OCI-LY3 (cell line): Measurements from ENCODE around the gene FUT8.
"Not testable (repeated sequence)": the region's sequence is repeated elsewhere in the genome, so short reads cannot be mapped to it uniquely, and the experiment has no call there.

Source experiments
- H2AFZ ChIP-seq: fragments of 200-600, 300-600 bp; shearing (Covaris generic); 2 replicates; pipeline ENCODE4 v1.6.0; 2014; ENCODE audit warnings: antibody characterized with exemption, low read depth, low read length
- H3K27ac ChIP-seq: fragments of 200-600, 300-600 bp; sonication (generic); 2 replicates; pipeline ENCODE4 v1.5.1; 2014; ENCODE audit warnings: mild to moderate bottlenecking, low read length, moderate library complexity, mixed read lengths
- H3K27me3 ChIP-seq: fragments of 200-600, 300-600 bp; sonication (generic); 2 replicates; pipeline ENCODE4 v1.6.1; 2014; ENCODE audit warnings: low read depth, low read length, mixed read lengths
- H3K36me3 ChIP-seq: fragments of 200-600, 300-600 bp; sonication (generic); replicated peaks from 2 replicates; pipeline ENCODE3; 2014; ENCODE audit warnings: low read depth, low read length, mixed read lengths
- H3K4me1 ChIP-seq: fragments of 300-600, 200-600 bp; sonication (generic); 2 replicates; pipeline ENCODE4 v1.6.1; 2014; ENCODE audit warnings: low read length, mixed read lengths
- H3K4me2 ChIP-seq: fragments of 200-600, 300-600 bp; sonication (generic); 2 replicates; pipeline ENCODE4 v1.6.1; 2014; ENCODE audit warnings: low read length, mixed read lengths
- H3K4me3 ChIP-seq: fragments of 300-600, 200-600 bp; sonication (generic); 2 replicates; pipeline ENCODE4 v1.5.1; 2014; ENCODE audit warnings: antibody characterized with exemption, mild to moderate bottlenecking, low read length, moderate library complexity
- H3K79me2 ChIP-seq: fragments of 300-600, 200-600 bp; shearing (Covaris generic); 2 replicates; pipeline ENCODE4 v1.6.1; 2014; ENCODE audit warnings: mild to moderate bottlenecking, low read length, mixed read lengths
- H3K9ac ChIP-seq: fragments of 300-600, 200-600 bp; shearing (Covaris generic); 2 replicates; pipeline ENCODE4 v1.6.0; 2014; ENCODE audit warnings: mild to moderate bottlenecking, low read length, moderate library complexity
- H3K9me3 ChIP-seq: fragments of 200-600, 300-600 bp; shearing (Covaris generic); 2 replicates; pipeline ENCODE4 v1.6.1; 2014; ENCODE audit warnings: low read length, mixed read lengths; ENCODE audit not compliant: insufficient read depth
- H4K20me1 ChIP-seq: fragments of 200-600, 300-600 bp; sonication (generic); 2 replicates; pipeline ENCODE4 v1.6.1; 2016; ENCODE audit warnings: low read length, mixed read lengths; ENCODE audit not compliant: insufficient read depth
- CTCF ChIP-seq: fragments of 200-600, 300-600 bp; sonication (generic); IDR thresholded peaks from 2 replicates; pipeline ENCODE4 v1.5.1; 2014; ENCODE audit warnings: antibody characterized with exemption, low read length, low read depth
- EZH2phosphoT487 ChIP-seq: fragments of 200-600 bp; shearing (Covaris generic); IDR thresholded peaks from 2 replicates; pipeline ENCODE4 v1.6.1; 2018; ENCODE audit warnings: antibody characterized with exemption, mixed run types, low read depth

Gene FUT8

GRCh38 chr14:65709576-65709975 is 297.0 kb downstream of the FUT8 start:
- TF ChIP-seq CTCF = no peak
- TF ChIP-seq EZH2phosphoT487 = no peak
- no peaks in the 10 kb centered on the region for H3K27me3 ChIP-seq
- H3K4me1 ChIP-seq = peaks cover 10% of the 10 kb centered on the region
- H3K27ac ChIP-seq = no peak overlapping the region
- no peak overlapping the region for H3K4me2 ChIP-seq
- H3K36me3 ChIP-seq = no peaks in the 10 kb centered on the region
- H3K79me2 ChIP-seq = no peaks in the 10 kb centered on the region
- H3K4me3 ChIP-seq = no peak overlapping the region
- H3K9me3 ChIP-seq = no peaks in the 10 kb centered on the region
- no peaks in the 10 kb centered on the region for H4K20me1 ChIP-seq
- H3K9ac ChIP-seq = no peak overlapping the region
- H2AFZ ChIP-seq = no peak overlapping the region

- not testable (repeated sequence) for H3K27ac ChIP-seq, H2AFZ ChIP-seq, H3K9ac ChIP-seq, H3K36me3 ChIP-seq, H4K20me1 ChIP-seq, H3K4me1 ChIP-seq, H3K27me3 ChIP-seq, H3K4me3 ChIP-seq, H3K9me3 ChIP-seq, H3K79me2 ChIP-seq, H3K4me2 ChIP-seq
Observed at GRCh38 chr14:65716813-65717212, 304.3 kb downstream of the FUT8 start.

GRCh38 chr14:65717384-65717915 is 304.9 kb downstream of the FUT8 start:
- not testable (repeated sequence) for H3K4me1 ChIP-seq, H4K20me1 ChIP-seq, H3K36me3 ChIP-seq, H3K79me2 ChIP-seq, H3K9ac ChIP-seq, H3K4me2 ChIP-seq, H3K4me3 ChIP-seq, H3K27me3 ChIP-seq, H3K27ac ChIP-seq, H3K9me3 ChIP-seq, H2AFZ ChIP-seq

GRCh38 chr14:65718629-65719028 is 306.1 kb downstream of the FUT8 start:
- TF ChIP-seq CTCF (no peak), EZH2phosphoT487 (no peak)
- Histone ChIP-seq H3K9me3 (0 out of 2 replicates have a peak, but pooled peaks cover 3% of the 10 kb centered on the region), H3K27me3 (no peaks in the 10 kb centered on the region), H3K4me2 (no peak overlapping the region), H3K4me1 (no peaks in the 10 kb centered on the region), H3K9ac (no peak overlapping the region), H3K79me2 (no peaks in the 10 kb centered on the region), H3K4me3 (no peak overlapping the region), H3K36me3 (no peaks in the 10 kb centered on the region), H2AFZ (no peak overlapping the region), H3K27ac (no peak overlapping the region), H4K20me1 (no peaks in the 10 kb centered on the region)

GRCh38 chr14:65720171-65720570 is 307.6 kb downstream of the FUT8 start:
- Histone ChIP-seq H3K4me2 (no peak overlapping the region), H3K36me3 (no peaks in the 10 kb centered on the region), H2AFZ (no peak overlapping the region), H3K4me3 (no peak overlapping the region), H3K9ac (no peak overlapping the region), H3K27me3 (no peaks in the 10 kb centered on the region), H3K79me2 (no peaks in the 10 kb centered on the region), H3K4me1 (no peaks in the 10 kb centered on the region), H4K20me1 (no peaks in the 10 kb centered on the region), H3K9me3 (0 out of 2 replicates have a peak, but pooled peaks cover 3% of the 10 kb centered on the region), H3K27ac (no peak overlapping the region)
- TF ChIP-seq EZH2phosphoT487 (no peak), CTCF (no peak)
